Lung (tissue), 12 donors: ENCODE results near the gene HSF2BP. TPM values are rescaled to one million over a fixed set of nuclear protein-coding genes. Genes with fewer than 3 reads are reported as not detected.

Experiments
- ATAC-seq: fragments of 200-7000 bp; cut with Tn5 transposase; one replicate; pipeline ENCODE4 v1.9.1; 2020; ENCODE audit warnings: moderate number of reproducible peaks; ENCODE audit not compliant: insufficient read depth, low FRiP score
- DNase-seq, 3 donors: peaks; one replicate each; pipeline ENCODE4 v3.0.0-alpha.2; 2013 to 2017
- H3K27ac ChIP-seq, 2 donors: one replicate each; pipeline ENCODE4 v1.5.1; 2013; ENCODE audit warnings: mild to moderate bottlenecking in 2 of 2, moderate library complexity in 2 of 2, control low read depth in 1 of 2, inconsistent platforms in 1 of 2, low read depth in 1 of 2, low read length in 1 of 2
- H3K27me3 ChIP-seq, 3 donors: one replicate each; pipeline ENCODE4 v1.5.1; 2013; ENCODE audit warnings: low read length in 2 of 3; ENCODE audit not compliant: control insufficient read depth in 3 of 3, insufficient read depth in 3 of 3
- H3K36me3 ChIP-seq, 4 donors: one replicate each; pipeline ENCODE4 v1.5.1; 2013; ENCODE audit warnings: low read length in 4 of 4, mild to moderate bottlenecking in 1 of 4, moderate library complexity in 1 of 4; ENCODE audit not compliant: control insufficient read depth in 4 of 4, insufficient read depth in 4 of 4
- H3K4me1 ChIP-seq, 5 donors: one replicate each; pipeline ENCODE4 v1.5.1; 2013; ENCODE audit warnings: low read length in 5 of 5, mild to moderate bottlenecking in 2 of 5, moderate library complexity in 1 of 5; ENCODE audit not compliant: control insufficient read depth in 5 of 5, insufficient read depth in 5 of 5
- H3K4me3 ChIP-seq: one replicate; pipeline ENCODE4 v1.5.1; 2013; ENCODE audit warnings: mild to moderate bottlenecking, control low read depth, moderate library complexity
- H3K9ac ChIP-seq, 2 donors: one replicate each; pipeline ENCODE4 v1.5.1; 2013; ENCODE audit warnings: low read length in 2 of 2, control low read depth in 1 of 2; ENCODE audit not compliant: insufficient read depth in 1 of 2
- H3K9me3 ChIP-seq, 4 donors: one replicate each; pipeline ENCODE4 v1.5.1; 2013; ENCODE audit warnings: low read length in 3 of 4, mild to moderate bottlenecking in 1 of 4, moderate library complexity in 1 of 4; ENCODE audit not compliant: control insufficient read depth in 4 of 4, insufficient read depth in 3 of 4
- CTCF ChIP-seq: IDR thresholded peaks from 2 replicates; pipeline ENCODE4 v1.5.1; 2012; ENCODE audit warnings: mild to moderate bottlenecking; ENCODE audit errors: control extremely low read depth, extremely low read depth
- WGBS, 2 donors: extraction: QIAGEN DNeasy Blood & Tissue Kit; methylation state at CpG; one replicate each; pipeline ENCODE4 v1.1.7; 2013; 5-methylcytosine and 5-hydroxymethylcytosine counted together
- polyA plus RNA-seq, 2 donors: library from polyadenylated mRNA; stranded (reverse); fragments of 200-250 nt; gene quantifications; one replicate each; pipeline ENCODE4 v1.2.1, GENCODE V29; 2013
- total RNA-seq, 2 donors: library from RNA; depleted of rRNA in 1 of 2; stranded (reverse); fragments of >200 nt in 1 of 2; gene quantifications; one replicate each; pipeline ENCODE4 v1.2.1, GENCODE V29; 2014 to 2021
- donor health status: control.
- donor health status: control.
- donor health status: Bipolar disorder and iron deficiency.
- donor health status: healthy.
- donor health status: DM: yes; HTN: yes; CAD: no.

Gene HSF2BP
- total and polyA plus RNA-seq, 4 donors: 0.46 to 0.71 (median 0.57) TPM

- Histone ChIP-seq H3K27ac (no peak overlapping the region), H3K9me3 (no peaks in the 10 kb centered on the region), H3K27me3 (no peaks in the 10 kb centered on the region), H3K36me3 (peaks cover 6 to 43% (median 17%) of the 10 kb centered on the region in 4 donors), H3K9ac (no peak overlapping the region), H3K4me3 (no peak overlapping the region), H3K4me1 (no peaks in the 10 kb centered on the region)
- DNase-seq (no peak), ATAC-seq (no peak)
- 92 to 95% methylated on average over 27 of the region's 27 CpGs for WGBS, 2 donors
- no peak for TF ChIP-seq CTCF
Measured at GRCh38 chr21:43694437-43695079, 35.3 kb upstream of the HSF2BP start.

- DNase-seq: no peak
- Histone ChIP-seq H3K4me1 (no peaks in the 10 kb centered on the region), H3K36me3 (peaks cover 11 to 49% (median 19%) of the 10 kb centered on the region in 4 donors), H3K27ac (no peak overlapping the region), H3K9me3 (no peaks in the 10 kb centered on the region), H3K4me3 (no peak overlapping the region), H3K27me3 (no peaks in the 10 kb centered on the region), H3K9ac (no peak overlapping the region)
- WGBS, 2 donors: 94 to 98% methylated on average over 23 of the region's 23 CpGs
- TF ChIP-seq CTCF: no peak
- no peak for ATAC-seq
Measured at GRCh38 chr21:43693981-43694380, 34.7 kb upstream of the HSF2BP start.

GRCh38 chr21:43692949-43693348, 33.7 kb upstream of the HSF2BP start:
- no peaks in the 10 kb centered on the region for H3K4me1 ChIP-seq
- H3K9me3 ChIP-seq: no peaks in the 10 kb centered on the region
- no peaks in the 10 kb centered on the region for H3K27me3 ChIP-seq
- H3K36me3 ChIP-seq: peaks cover 14 to 58% (median 21%) of the 10 kb centered on the region in 4 donors
- WGBS, 2 donors: 95 to 97% methylated on average over 8 of the region's 8 CpGs
- DNase-seq (no peak), ATAC-seq (no peak)
- TF ChIP-seq CTCF: no peak
- no peak overlapping the region for H3K9ac ChIP-seq
- H3K4me3 ChIP-seq: no peak overlapping the region
- H3K27ac ChIP-seq: no peak overlapping the region

- Histone ChIP-seq H3K4me3 (no peak overlapping the region), H3K36me3 (peaks cover 22 to 70% (median 24%) of the 10 kb centered on the region in 4 donors), H3K27me3 (no peaks in the 10 kb centered on the region), H3K9me3 (no peaks in the 10 kb centered on the region), H3K4me1 (no peaks in the 10 kb centered on the region), H3K27ac (no peak overlapping the region), H3K9ac (no peak overlapping the region)
- WGBS, 2 donors: 96 to 98% methylated on average over 10 of the region's 10 CpGs
- DNase-seq (no peak), ATAC-seq (no peak)
- no peak for TF ChIP-seq CTCF
Measured at GRCh38 chr21:43691801-43692200, 32.5 kb upstream of the HSF2BP start.
